Karpas-422 (cell line): Measurements from ENCODE around the gene PCSK6. TPM values are rescaled to one million over a fixed set of nuclear protein-coding genes. Genes with fewer than 3 reads are reported as not detected.

Experiments used
- DNase-seq: peaks from one replicate; pipeline ENCODE4 v3.0.0-alpha.2; 2015
- H2AFZ ChIP-seq: fragments of 200-600 bp; sonication (generic); 2 replicates; pipeline ENCODE4 v1.6.1; 2014; ENCODE audit warnings: antibody characterized with exemption, low read length, mixed read lengths
- H3K27ac ChIP-seq: fragments of 200-600 bp; sonication (generic); 2 replicates; pipeline ENCODE4 v1.5.1; 2014; ENCODE audit warnings: mild to moderate bottlenecking, low read length, moderate library complexity
- H3K27me3 ChIP-seq: fragments of 200-600 bp; sonication (generic); 2 replicates; pipeline ENCODE4 v1.6.1; 2014; ENCODE audit warnings: low read length, mixed read lengths
- H3K36me3 ChIP-seq: fragments of 200-600 bp; sonication (generic); 2 replicates; pipeline ENCODE4 v1.6.1; 2014; ENCODE audit warnings: low read length, mixed read lengths; ENCODE audit not compliant: insufficient read depth
- H3K4me1 ChIP-seq: fragments of 200-600 bp; sonication (generic); 2 replicates; pipeline ENCODE4 v1.6.1; 2014; ENCODE audit warnings: mild to moderate bottlenecking, low read length, mixed read lengths
- H3K4me2 ChIP-seq: fragments of 200-600 bp; sonication (generic); 2 replicates; pipeline ENCODE4 v1.6.1; 2014; ENCODE audit warnings: low read length, low read depth, mild to moderate bottlenecking; ENCODE audit not compliant: poor library complexity, severe bottlenecking
- H3K4me3 ChIP-seq: fragments of 200-600 bp; sonication (generic); 2 replicates; pipeline ENCODE4 v1.5.1; 2014; ENCODE audit warnings: mild to moderate bottlenecking, antibody characterized with exemption, low read length, mixed read lengths
- H3K79me2 ChIP-seq: fragments of 200-600 bp; sonication (generic); 2 replicates; pipeline ENCODE4 v1.6.1; 2014; ENCODE audit warnings: mild to moderate bottlenecking, low read length, mixed read lengths
- H3K9ac ChIP-seq: fragments of 200-600 bp; sonication (generic); 2 replicates; pipeline ENCODE4 v1.6.0; 2014; ENCODE audit warnings: low read length
- H3K9me2 ChIP-seq: fragments of 200-600 bp; sonication (generic), shearing (Covaris generic); replicated peaks from 2 replicates; pipeline ENCODE4 v1.6.0; 2014; ENCODE audit warnings: mild to moderate bottlenecking, low read length, moderate library complexity; ENCODE audit not compliant: insufficient read depth
- H3K9me3 ChIP-seq: fragments of 300-700, 200-600 bp; sonication (generic); 2 replicates; pipeline ENCODE4 v1.6.1; 2014; ENCODE audit warnings: low read length, mixed read lengths
- H4K20me1 ChIP-seq: fragments of 200-600 bp; sonication (generic); 2 replicates; pipeline ENCODE4 v1.6.1; 2014; ENCODE audit warnings: mild to moderate bottlenecking, antibody characterized with exemption, low read length, low read depth; ENCODE audit not compliant: insufficient read depth
- total RNA-seq: library from RNA; depleted of rRNA; stranded (reverse); fragments of >200 nt; shearing (Covaris generic); gene quantifications from 2 replicates; pipeline ENCODE4 v1.2.3, GENCODE V29; 2014; ENCODE audit warnings: low replicate concordance

The PCSK6 gene
- total RNA-seq, 1 experiment from 2014 or later: 0.19 TPM

DNA sequence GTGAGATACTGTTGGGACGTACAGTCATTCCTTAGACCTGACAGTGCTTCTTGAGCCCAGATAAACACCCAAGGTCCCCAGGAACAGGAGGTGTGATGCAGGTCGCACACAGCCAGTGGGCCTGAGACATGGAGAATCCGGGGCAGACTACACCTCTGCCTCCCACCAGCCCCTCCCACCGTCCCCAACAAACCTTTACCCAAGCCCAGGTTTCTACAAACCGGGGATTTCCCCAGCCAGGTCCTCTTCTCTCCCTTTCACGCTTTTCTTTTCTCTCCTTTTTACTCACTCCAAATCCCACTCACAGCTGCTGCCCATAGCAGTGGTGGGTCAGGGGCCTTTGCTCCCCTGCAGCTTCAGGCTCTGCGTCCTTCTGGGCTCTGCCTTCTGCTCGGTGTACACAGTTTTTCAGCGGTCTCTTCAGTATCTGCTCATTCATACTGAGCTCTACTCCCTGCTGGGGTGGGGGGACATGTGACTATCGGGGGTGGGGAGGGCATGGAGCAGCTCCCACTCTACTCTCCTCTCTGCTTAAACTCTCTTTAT lies 4.8 kb upstream of the PCSK6 start:
- Histone ChIP-seq H3K27me3 (no peaks in the 10 kb centered on the region), H2AFZ (no peak overlapping the region), H3K36me3 (no peaks in the 10 kb centered on the region), H3K27ac (no peak overlapping the region), H3K9me2 (no peaks in the 10 kb centered on the region), H3K4me2 (no peak overlapping the region), H3K9ac (no peak overlapping the region), H3K9me3 (no peaks in the 10 kb centered on the region), H3K4me1 (no peaks in the 10 kb centered on the region), H4K20me1 (no peaks in the 10 kb centered on the region), H3K79me2 (no peaks in the 10 kb centered on the region), H3K4me3 (no peak overlapping the region)
- no peak for DNase-seq

DNA sequence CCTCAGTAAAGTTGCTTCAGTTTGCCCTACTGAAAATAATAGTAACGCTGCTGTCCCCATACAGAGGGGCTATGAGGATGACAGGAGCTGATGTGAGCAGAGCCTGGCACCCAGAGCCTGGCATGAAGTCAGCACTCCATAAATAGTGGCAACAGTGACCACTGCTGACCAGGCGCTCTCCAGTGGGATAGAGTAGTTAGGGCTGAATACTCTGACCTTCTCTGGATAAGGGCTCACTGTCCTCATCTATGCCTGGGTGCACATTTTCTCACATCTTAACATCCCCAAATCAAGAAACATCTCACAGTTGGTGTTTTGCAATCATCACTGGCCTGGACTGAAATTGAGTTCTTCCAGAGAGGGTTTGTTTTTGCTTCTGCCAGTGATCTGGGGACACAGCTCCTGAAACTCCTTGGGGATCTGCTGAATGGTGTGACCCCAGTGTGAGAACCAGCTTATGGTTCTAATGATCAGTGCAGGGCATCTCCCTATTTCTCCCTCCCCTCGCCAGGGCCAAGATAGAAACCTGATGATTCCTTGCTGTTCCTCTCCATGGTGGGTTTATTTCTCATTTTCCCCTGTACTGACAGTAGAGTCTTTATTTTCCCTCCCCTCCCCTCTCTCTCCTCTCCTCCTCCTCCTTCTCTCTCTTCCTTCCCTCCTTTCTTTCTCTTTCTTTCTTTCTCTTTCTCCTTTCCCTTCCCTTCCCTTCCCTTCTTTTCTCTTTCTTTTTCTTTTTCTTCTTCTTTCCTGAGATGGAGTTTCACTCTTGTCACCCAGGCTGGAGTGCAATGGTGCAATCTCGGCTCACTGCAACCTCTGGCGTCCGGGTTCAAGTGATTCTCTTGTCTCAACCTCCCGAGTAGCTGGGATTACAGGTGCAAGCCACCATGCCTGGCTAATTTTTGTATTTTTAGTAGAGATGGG lies 3.5 kb upstream of the PCSK6 start:
- no peaks in the 10 kb centered on the region for H3K4me1 ChIP-seq
- no peaks in the 10 kb centered on the region for H3K36me3 ChIP-seq
- H3K4me3 ChIP-seq: no peak overlapping the region

DNA sequence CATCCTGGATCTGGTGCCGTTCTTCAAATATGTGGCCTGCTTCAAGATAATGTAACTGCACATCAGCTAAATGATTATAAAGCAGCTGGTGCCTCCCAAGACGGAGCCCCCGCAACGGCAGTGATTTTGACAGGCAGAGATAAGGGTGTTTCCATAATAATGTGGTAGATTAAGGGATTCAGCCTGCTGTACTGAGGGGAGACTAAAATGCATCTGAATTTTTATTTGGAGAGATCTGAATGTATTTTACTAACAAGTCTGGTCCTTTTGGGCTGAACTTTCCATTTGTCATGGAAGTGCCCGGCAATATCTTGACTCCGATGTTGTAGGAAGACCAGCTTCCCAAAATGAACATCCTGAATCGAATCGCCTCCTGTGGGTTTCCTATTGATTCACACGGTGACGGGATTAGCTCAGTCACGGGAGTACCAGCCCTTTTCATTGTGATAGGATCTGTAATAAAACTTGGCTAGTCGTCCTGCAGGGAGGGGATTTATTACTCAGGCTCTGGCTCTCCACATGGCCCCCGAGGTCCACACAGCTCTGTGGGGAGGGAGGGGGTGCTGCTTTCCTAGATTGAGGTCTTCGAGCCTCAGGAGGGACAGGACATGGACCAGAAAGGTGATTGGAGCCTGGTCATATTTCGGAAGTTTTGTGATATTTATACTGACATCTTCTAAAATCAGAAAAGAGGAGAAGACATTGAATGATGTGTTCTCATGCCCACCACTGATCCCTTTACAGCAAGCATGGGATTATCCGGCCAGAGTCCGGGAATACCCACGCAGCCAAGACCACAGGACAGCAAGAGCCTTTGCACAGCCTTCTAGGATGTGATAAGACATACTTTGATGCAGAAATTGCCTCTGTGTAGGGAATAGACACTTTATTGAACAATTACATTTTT lies 2.5 kb upstream of the PCSK6 start:
- Histone ChIP-seq H3K9me2 (no peaks in the 10 kb centered on the region), H2AFZ (no peak overlapping the region), H3K36me3 (no peaks in the 10 kb centered on the region), H3K4me3 (no peak overlapping the region), H3K4me1 (no peaks in the 10 kb centered on the region), H3K4me2 (no peak overlapping the region), H3K79me2 (no peaks in the 10 kb centered on the region), H3K27me3 (no peaks in the 10 kb centered on the region), H3K9me3 (no peaks in the 10 kb centered on the region), H4K20me1 (no peaks in the 10 kb centered on the region), H3K27ac (no peak overlapping the region), H3K9ac (no peak overlapping the region)
- no peak for DNase-seq

More for the DNA sequence above, 3.5 kb upstream of the PCSK6 start:
- no peak overlapping the region for H2AFZ ChIP-seq
- DNase-seq: no peak
- no peak overlapping the region for H3K9ac ChIP-seq
- no peaks in the 10 kb centered on the region for H3K27me3 ChIP-seq
- H3K4me2 ChIP-seq: no peak overlapping the region
- H3K79me2 ChIP-seq: no peaks in the 10 kb centered on the region
- no peaks in the 10 kb centered on the region for H4K20me1 ChIP-seq
- H3K9me3 ChIP-seq: no peaks in the 10 kb centered on the region
- H3K9me2 ChIP-seq: no peaks in the 10 kb centered on the region
- H3K27ac ChIP-seq: no peak overlapping the region

DNA sequence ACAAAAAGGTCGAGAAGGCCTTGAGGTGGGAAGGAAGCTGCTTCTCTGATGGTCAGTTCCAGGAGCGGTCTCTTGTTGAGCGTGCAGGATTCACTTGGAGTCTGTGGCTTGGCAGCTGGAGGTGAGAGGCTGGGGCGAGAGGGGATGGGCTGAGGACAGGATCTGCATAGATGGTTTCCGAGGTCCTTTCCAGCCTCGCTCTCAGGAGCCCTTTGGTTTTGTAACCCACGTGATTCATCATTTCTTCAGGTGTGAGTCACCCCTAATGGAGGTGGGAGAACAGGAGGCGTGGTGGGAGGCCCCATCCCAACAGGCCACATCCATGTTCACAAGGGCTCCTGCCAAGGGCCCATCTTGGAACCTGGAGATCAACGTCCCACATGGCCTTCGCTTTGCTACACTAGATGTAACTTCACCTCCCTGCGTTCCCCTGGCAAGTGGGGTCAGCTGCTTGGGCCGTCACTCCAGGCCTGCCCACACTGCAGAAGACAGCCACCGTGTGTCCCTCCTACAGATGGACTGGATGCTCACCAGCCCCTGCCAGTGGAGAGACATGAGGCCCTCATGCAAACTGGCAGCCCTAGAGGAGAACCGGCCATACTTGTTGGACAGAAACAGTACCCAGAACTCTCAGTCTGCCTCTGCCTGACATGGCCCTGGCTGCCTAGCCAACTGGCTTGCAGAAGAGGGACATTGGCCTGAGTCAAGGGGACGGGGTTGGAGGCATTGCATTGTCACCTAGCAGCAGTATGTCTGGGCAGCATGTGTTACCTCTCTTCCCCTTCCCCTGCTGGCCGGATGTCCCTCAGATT lies 1.6 kb upstream of the PCSK6 start:
- Histone ChIP-seq H4K20me1 (no peaks in the 10 kb centered on the region), H3K36me3 (no peaks in the 10 kb centered on the region), H3K9ac (no peak overlapping the region), H3K79me2 (no peaks in the 10 kb centered on the region), H3K4me1 (no peaks in the 10 kb centered on the region), H3K27ac (no peak overlapping the region), H3K4me3 (no peak overlapping the region), H3K9me2 (no peaks in the 10 kb centered on the region), H3K9me3 (no peaks in the 10 kb centered on the region), H2AFZ (no peak overlapping the region), H3K27me3 (no peaks in the 10 kb centered on the region), H3K4me2 (no peak overlapping the region)
- no peak for DNase-seq

DNA sequence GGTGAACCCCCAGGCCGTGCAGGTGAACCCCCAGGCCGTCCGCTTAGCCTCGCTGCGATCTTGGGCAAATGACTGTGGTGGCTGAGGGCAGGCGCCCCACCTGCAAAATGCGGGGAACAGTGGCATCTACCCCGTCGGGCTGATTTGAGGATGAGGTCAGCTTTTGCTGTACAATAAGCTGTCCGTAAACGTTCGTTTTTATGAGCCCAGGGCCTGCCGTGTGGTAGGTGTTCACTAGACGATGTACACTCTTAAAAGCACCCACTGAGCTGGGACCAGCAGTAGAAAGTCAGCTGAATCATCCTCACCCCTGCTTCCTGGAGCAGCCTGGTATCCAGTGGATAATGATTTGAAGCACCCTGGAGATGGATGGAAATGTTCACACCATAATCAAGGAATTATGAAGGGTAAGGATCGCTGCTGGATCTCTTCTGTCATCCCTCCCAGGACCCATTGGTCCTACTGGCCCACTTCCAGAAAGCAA lies 943 bp upstream of the PCSK6 start:
- Histone ChIP-seq H3K4me3 (no peak overlapping the region), H3K9ac (no peak overlapping the region), H3K4me1 (no peaks in the 10 kb centered on the region), H4K20me1 (no peaks in the 10 kb centered on the region), H3K4me2 (no peak overlapping the region), H3K36me3 (no peaks in the 10 kb centered on the region), H3K79me2 (no peaks in the 10 kb centered on the region), H3K27me3 (no peaks in the 10 kb centered on the region), H3K9me2 (no peaks in the 10 kb centered on the region), H2AFZ (no peak overlapping the region), H3K27ac (no peak overlapping the region), H3K9me3 (no peaks in the 10 kb centered on the region)
- no peak for DNase-seq

DNA sequence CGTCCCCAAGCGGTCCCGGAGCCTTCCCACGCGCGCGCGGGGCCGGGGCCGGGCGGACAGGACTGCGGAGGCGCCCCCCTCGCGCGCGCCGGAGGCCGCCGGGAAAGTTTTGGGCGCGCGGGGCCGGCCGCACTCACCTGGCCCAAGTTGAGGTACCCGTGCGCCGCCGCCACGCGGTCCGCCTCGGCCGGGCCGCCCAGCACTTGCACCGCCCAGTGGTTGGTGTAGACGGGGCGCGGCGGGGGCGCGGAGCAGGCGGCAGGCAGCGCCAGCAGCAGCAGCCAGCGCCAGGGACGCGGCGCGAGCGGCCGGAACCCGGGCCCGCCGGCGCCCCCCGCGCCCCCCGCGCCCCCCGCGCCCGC lies 289 bp downstream of the PCSK6 start:
- Histone ChIP-seq H3K27ac (no peak overlapping the region), H3K9me2 (no peaks in the 10 kb centered on the region), H3K9ac (no peak overlapping the region), H2AFZ (no peak overlapping the region), H3K4me1 (no peaks in the 10 kb centered on the region), H3K27me3 (no peaks in the 10 kb centered on the region), H3K79me2 (no peaks in the 10 kb centered on the region), H3K9me3 (no peaks in the 10 kb centered on the region), H4K20me1 (no peaks in the 10 kb centered on the region), H3K4me2 (no peak overlapping the region), H3K36me3 (no peaks in the 10 kb centered on the region), H3K4me3 (no peak overlapping the region)
- no peak for DNase-seq

DNA sequence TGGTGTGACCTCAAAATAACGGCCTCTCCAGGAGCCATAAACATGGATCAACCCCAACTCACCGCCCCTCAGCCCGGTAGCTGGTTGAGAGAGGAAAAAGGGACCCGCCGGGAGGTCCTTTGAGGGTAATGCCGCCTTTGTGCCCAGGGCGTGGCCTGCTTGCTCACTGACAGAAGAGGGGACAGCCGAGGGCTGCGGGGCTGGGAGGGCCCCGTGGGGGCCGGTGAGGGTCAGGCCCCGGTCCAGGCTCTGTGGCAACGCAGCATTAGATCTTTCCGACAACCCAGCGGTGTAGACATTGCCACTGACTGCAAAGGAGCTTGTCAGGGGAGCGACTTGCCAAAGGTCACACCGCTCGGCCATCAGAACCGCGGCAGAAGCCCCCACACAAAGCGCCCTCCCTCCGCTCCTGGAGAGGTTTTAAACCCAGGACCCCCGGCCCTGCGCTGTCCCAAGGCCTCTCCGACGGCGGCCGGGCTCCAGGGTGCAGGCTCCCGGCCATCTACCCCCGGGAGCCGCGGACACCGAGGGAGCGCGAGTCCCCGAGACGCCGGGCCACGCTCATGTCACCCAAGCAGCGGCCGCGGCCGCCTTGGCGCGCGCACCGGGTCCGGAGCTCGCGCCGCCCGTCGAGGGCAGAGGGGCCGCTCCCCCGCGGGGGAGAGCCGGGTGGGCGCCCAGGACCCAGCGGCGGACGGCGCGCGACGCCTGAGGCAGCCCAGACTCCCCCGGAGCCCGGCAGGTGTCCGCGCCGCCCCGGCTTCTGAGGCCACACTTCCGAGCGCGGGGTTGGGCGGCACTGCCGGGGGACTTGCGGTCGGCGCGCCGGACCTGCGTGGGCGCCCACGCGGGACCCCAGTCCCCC lies 975 bp downstream of the PCSK6 start:
- Histone ChIP-seq H3K4me1 (no peaks in the 10 kb centered on the region), H3K36me3 (no peaks in the 10 kb centered on the region), H3K9me3 (no peaks in the 10 kb centered on the region), H3K27ac (no peak overlapping the region), H3K27me3 (no peaks in the 10 kb centered on the region), H4K20me1 (no peaks in the 10 kb centered on the region), H3K9ac (no peak overlapping the region), H3K4me3 (no peak overlapping the region), H3K79me2 (no peaks in the 10 kb centered on the region), H3K4me2 (no peak overlapping the region), H3K9me2 (no peaks in the 10 kb centered on the region), H2AFZ (no peak overlapping the region)
- DNase-seq: no peak
